ENCODE results near the gene GNG3. TPM values are rescaled to one million over a fixed set of nuclear protein-coding genes. Genes with fewer than 3 reads are reported as not detected.
A peak's percentile ranks its signal among the peaks of the same experiment; 100 is the strongest.
"Not testable (repeated sequence)": the region's sequence is repeated elsewhere in the genome, so short reads cannot be mapped to it uniquely, and the experiment has no call there.

Gene GNG3
- total RNA-seq, 1 experiment from 2014 or later: not detected

GRCh38 chr11:62671608-62672389 is 35.7 kb upstream of the GNG3 start, which contains the start of the genes LBHD1 and UQCC3:
Gene LBHD1, minus strand, starts transcription at chr11:62672267. Its CDS starts 2,236 bp downstream, at chr11:62670031.
Gene UQCC3, plus strand, starts transcription at chr11:62671673. Its CDS starts 73 bp downstream, at chr11:62671746.
- no peaks in the 10 kb centered on the region for H3K9me3 ChIP-seq (ENCODE audit: low read length)
- peaks cover 11% of the 10 kb centered on the region for H3F3A ChIP-seq (ENCODE audit: low read length, unreplicated experiment)
- peak within 1 kb of the TSS; percentile 83 for H2AFZ ChIP-seq (ENCODE audit: low read length)
- peaks cover 74% of the 10 kb centered on the region for H3K79me2 ChIP-seq (ENCODE audit: low read length)
- CTCF ChIA-PET: interaction anchor here (0.6 to 0.7 kb wide), 3 partner anchors 16 to 186 kb away, joined by 3 to 10 read pairs (median 4); partner anchors contain the start of gene HNRNPUL2
- H3K9me2 ChIP-seq (replicated peaks; ENCODE audit: low read length): no peaks in the 10 kb centered on the region
- ATAC-seq: peak; percentile 72
- peaks cover under 1% of the 10 kb centered on the region; the same call in 1 of the 2 replicates for H4K20me1 ChIP-seq (ENCODE audit: low read length)
- peak within 1 kb of the TSS; percentile 92 for H3K4me3 ChIP-seq (ENCODE audit: low read length)
- no peaks in the 10 kb centered on the region for H3K27me3 ChIP-seq (ENCODE audit: low read length)
- peak; percentile 90 for DNase-seq
- H3K4me1 ChIP-seq (ENCODE audit: insufficient read depth, low read length): peaks cover 40% of the 10 kb centered on the region
- H3K9ac ChIP-seq (ENCODE audit: low read length): peak within 1 kb of the TSS; percentile 91
- POLR2A ChIA-PET (ENCODE audit: unreplicated experiment): interaction anchor here (0.6 to 1.3 kb wide), 4 partner anchors 9 to 80 kb away, joined by 3 to 7 read pairs (median 4); partner anchors contain the start of genes HNRNPUL2 and TUT1
- H3K36me3 ChIP-seq (ENCODE audit: low read depth, low read length): peaks cover 8% of the 10 kb centered on the region
- intact Hi-C loops (cut with micrococcal nuclease): loop anchor here (5.0 kb wide), 1 partner anchor 69 kb away; the partner anchor contains the start of gene MTA2
- TF ChIP-seq, protein P1, sequence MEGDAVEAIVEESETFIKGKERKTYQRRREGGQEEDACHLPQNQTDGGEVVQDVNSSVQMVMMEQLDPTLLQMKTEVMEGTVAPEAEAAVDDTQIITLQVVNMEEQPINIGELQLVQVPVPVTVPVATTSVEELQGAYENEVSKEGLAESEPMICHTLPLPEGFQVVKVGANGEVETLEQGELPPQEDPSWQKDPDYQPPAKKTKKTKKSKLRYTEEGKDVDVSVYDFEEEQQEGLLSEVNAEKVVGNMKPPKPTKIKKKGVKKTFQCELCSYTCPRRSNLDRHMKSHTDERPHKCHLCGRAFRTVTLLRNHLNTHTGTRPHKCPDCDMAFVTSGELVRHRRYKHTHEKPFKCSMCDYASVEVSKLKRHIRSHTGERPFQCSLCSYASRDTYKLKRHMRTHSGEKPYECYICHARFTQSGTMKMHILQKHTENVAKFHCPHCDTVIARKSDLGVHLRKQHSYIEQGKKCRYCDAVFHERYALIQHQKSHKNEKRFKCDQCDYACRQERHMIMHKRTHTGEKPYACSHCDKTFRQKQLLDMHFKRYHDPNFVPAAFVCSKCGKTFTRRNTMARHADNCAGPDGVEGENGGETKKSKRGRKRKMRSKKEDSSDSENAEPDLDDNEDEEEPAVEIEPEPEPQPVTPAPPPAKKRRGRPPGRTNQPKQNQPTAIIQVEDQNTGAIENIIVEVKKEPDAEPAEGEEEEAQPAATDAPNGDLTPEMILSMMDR (conservative IDR thresholded peaks at IDR 0.05; ENCODE audit: low read depth, low read length): no peak
- TF ChIP-seq EZH2 (IDR thresholded peaks at IDR 0.05; ENCODE audit: low read length, unreplicated experiment) (no peak), EZH2phosphoT487 (IDR thresholded peaks at IDR 0.05; ENCODE audit: borderline replicate concordance, low read length) (no peak)
- peak within 1 kb of the TSS; percentile 80 for H3K27ac ChIP-seq (ENCODE audit: low read length)
- H3K4me2 ChIP-seq (ENCODE audit: low read length): peak within 1 kb of the TSS; percentile 85
- TSS peak; percentile 52 for BruUV-seq (replicated peaks)

GRCh38 chr11:62673196-62673525 is 34.3 kb upstream of the GNG3 start:
- peaks cover 11% of the 10 kb centered on the region for H3F3A ChIP-seq (ENCODE audit: low read length, unreplicated experiment)
- ATAC-seq: peak; percentile 21
- no TSS peak for BruUV-seq (replicated peaks)
- peaks cover 4% of the 10 kb centered on the region for H3K36me3 ChIP-seq (ENCODE audit: low read depth, low read length)
- peak overlapping the region; percentile 80 for H3K27ac ChIP-seq (ENCODE audit: low read length)
- ChIA-PET POLR2A (ENCODE audit: unreplicated experiment) (interaction anchor here (0.6 kb wide), 1 partner anchor 32 kb away, joined by 3 read pairs; no protein-coding TSS in a partner anchor), CTCF (no interaction called here)
- peaks cover 75% of the 10 kb centered on the region for H3K79me2 ChIP-seq (ENCODE audit: low read length)
- 0 out of 2 replicates have a peak overlapping the region, but pooled peaks have one; percentile 91 for H3K9ac ChIP-seq (ENCODE audit: low read length)
- no peak overlapping the region for H2AFZ ChIP-seq (ENCODE audit: low read length)
- no peaks in the 10 kb centered on the region for H4K20me1 ChIP-seq (ENCODE audit: low read length)
- no peaks in the 10 kb centered on the region for H3K9me3 ChIP-seq (ENCODE audit: low read length)
- peaks cover 42% of the 10 kb centered on the region for H3K4me1 ChIP-seq (ENCODE audit: insufficient read depth, low read length)
- TF ChIP-seq EZH2phosphoT487 (IDR thresholded peaks at IDR 0.05; ENCODE audit: borderline replicate concordance, low read length) (no peak), EZH2 (IDR thresholded peaks at IDR 0.05; ENCODE audit: low read length, unreplicated experiment) (no peak)
- TF ChIP-seq, protein P1 (conservative IDR thresholded peaks at IDR 0.05; ENCODE audit: low read depth, low read length): no peak
- no peaks in the 10 kb centered on the region for H3K9me2 ChIP-seq (replicated peaks; ENCODE audit: low read length)
- peak overlapping the region; percentile 85 for H3K4me2 ChIP-seq (ENCODE audit: low read length)
- H3K27me3 ChIP-seq (ENCODE audit: low read length): no peaks in the 10 kb centered on the region
- peak overlapping the region; percentile 92 for H3K4me3 ChIP-seq (ENCODE audit: low read length)
- peak; percentile 66 for DNase-seq
- intact Hi-C loops (cut with micrococcal nuclease): loop anchor here (5.0 kb wide), 1 partner anchor 71 kb away; the partner anchor contains the start of gene MTA2

DNA sequence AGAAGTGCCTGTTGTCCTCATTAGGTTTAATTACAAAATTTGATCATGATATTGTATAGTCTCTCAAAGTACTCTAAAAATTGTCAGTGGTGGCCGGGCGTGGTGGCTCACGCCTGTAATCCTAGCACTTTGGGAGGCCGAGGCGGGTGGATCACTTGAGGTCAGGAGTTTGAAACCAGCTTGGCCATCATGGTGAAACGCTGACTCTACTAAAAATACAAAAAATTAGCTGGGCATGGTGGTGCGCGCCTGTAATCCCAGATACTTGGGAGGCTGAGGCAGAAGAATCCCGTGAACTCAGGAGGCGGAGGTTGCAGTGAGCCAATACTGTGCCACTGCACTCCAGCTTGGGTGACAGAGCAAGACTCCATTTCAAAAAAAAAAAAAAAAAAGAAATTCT is 32.1 kb upstream of the GNG3 start:
- BruUV-seq (replicated peaks); H3K4me3 ChIP-seq (ENCODE audit: low read length); POLR2A ChIA-PET (ENCODE audit: unreplicated experiment); H3K9me3 ChIP-seq (ENCODE audit: low read length); H2AFZ ChIP-seq (ENCODE audit: low read length); H3K27ac ChIP-seq (ENCODE audit: low read length); H4K20me1 ChIP-seq (ENCODE audit: low read length); DNase-seq; H3K27me3 ChIP-seq (ENCODE audit: low read length); H3F3A ChIP-seq (ENCODE audit: low read length, unreplicated experiment); ATAC-seq; H3K4me2 ChIP-seq (ENCODE audit: low read length); H3K9ac ChIP-seq (ENCODE audit: low read length); H3K36me3 ChIP-seq (ENCODE audit: low read depth, low read length); H3K9me2 ChIP-seq (replicated peaks; ENCODE audit: low read length): not testable (repeated sequence)
- H3K79me2 ChIP-seq (ENCODE audit: low read length): peaks cover 70% of the 10 kb centered on the region
- H3K4me1 ChIP-seq (ENCODE audit: insufficient read depth, low read length): peaks cover 36% of the 10 kb centered on the region
- intact Hi-C loops (cut with micrococcal nuclease): loop anchor here (5.0 kb wide), 1 partner anchor 52 kb away; the partner anchor contains the start of genes HNRNPUL2 and TTC9C
- CTCF ChIA-PET: interaction anchor here (0.6 kb wide), 2 partner anchors 11 to 1241 kb away, joined by 3 to 8 read pairs; no protein-coding TSS in a partner anchor
